Neural cell (in vitro differentiated cells): ENCODE measurements around the gene HSD17B13.

ENCODE experiments used
- EP300 ChIP-seq: fragments of 450-650 bp; conservative IDR thresholded peaks from 2 replicates; pipeline ENCODE4 v1.6.1; 2014; ENCODE audit warnings: antibody characterized with exemption, mild to moderate bottlenecking, moderate library complexity; ENCODE audit not compliant: poor library complexity, severe bottlenecking
- MXI1 ChIP-seq: fragments of 450-650 bp; conservative IDR thresholded peaks from 2 replicates; pipeline ENCODE4 v1.6.1; 2014; ENCODE audit warnings: antibody characterized with exemption, mild to moderate bottlenecking; ENCODE audit not compliant: poor library complexity, severe bottlenecking
- POLR2AphosphoS5 ChIP-seq: IDR thresholded peaks from 2 replicates; pipeline ENCODE4 v1.6.1; 2012
- RAD21 ChIP-seq: fragments of 450-650 bp; conservative IDR thresholded peaks from 2 replicates; pipeline ENCODE4 v1.6.1; 2014; ENCODE audit warnings: antibody characterized with exemption, mild to moderate bottlenecking, moderate library complexity
- SMC3 ChIP-seq: fragments of 450-650 bp; conservative IDR thresholded peaks from 2 replicates; pipeline ENCODE4 v1.6.1; 2014; ENCODE audit warnings: antibody characterized with exemption, mild to moderate bottlenecking, moderate library complexity; ENCODE audit not compliant: poor library complexity
- TAF1 ChIP-seq: IDR thresholded peaks from 2 replicates; pipeline ENCODE4 v1.6.1; 2012; ENCODE audit warnings: low read depth
- TF ChIP-seq, protein P1 (sequence below): fragments of 450-650 bp; IDR thresholded peaks from 2 replicates; pipeline ENCODE4 v1.5.1; 2014; ENCODE audit warnings: antibody characterized with exemption, mild to moderate bottlenecking, moderate library complexity; ENCODE audit not compliant: poor library complexity, severe bottlenecking
- TF ChIP-seq, protein P2 (sequence below): IDR thresholded peaks from 2 replicates; pipeline ENCODE4 v1.6.1; 2012; ENCODE audit warnings: borderline replicate concordance

DNA sequence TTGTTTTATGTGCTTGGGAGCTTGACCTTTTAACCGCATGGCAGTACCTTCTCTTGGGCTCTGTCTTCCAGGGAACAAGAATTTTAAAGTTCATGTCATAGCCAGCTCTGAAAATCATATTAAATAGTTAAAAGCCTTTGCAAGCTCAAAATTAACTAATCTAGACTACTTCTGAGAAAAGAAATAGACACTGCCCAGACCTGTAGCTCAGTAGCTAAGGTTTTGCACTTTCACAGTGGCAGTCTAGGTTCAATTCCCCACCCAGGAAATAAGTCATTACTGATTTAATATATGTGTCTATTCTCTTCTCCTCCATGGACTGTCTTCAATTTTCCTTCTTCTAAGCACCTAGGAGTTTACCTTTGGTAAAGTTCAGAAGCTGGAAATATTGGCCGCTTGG, 40.9 kb upstream of the HSD17B13 start:
- TF ChIP-seq, protein P1, sequence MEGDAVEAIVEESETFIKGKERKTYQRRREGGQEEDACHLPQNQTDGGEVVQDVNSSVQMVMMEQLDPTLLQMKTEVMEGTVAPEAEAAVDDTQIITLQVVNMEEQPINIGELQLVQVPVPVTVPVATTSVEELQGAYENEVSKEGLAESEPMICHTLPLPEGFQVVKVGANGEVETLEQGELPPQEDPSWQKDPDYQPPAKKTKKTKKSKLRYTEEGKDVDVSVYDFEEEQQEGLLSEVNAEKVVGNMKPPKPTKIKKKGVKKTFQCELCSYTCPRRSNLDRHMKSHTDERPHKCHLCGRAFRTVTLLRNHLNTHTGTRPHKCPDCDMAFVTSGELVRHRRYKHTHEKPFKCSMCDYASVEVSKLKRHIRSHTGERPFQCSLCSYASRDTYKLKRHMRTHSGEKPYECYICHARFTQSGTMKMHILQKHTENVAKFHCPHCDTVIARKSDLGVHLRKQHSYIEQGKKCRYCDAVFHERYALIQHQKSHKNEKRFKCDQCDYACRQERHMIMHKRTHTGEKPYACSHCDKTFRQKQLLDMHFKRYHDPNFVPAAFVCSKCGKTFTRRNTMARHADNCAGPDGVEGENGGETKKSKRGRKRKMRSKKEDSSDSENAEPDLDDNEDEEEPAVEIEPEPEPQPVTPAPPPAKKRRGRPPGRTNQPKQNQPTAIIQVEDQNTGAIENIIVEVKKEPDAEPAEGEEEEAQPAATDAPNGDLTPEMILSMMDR: no peak
- no peak for TF ChIP-seq SMC3
- TF ChIP-seq, protein P2, sequence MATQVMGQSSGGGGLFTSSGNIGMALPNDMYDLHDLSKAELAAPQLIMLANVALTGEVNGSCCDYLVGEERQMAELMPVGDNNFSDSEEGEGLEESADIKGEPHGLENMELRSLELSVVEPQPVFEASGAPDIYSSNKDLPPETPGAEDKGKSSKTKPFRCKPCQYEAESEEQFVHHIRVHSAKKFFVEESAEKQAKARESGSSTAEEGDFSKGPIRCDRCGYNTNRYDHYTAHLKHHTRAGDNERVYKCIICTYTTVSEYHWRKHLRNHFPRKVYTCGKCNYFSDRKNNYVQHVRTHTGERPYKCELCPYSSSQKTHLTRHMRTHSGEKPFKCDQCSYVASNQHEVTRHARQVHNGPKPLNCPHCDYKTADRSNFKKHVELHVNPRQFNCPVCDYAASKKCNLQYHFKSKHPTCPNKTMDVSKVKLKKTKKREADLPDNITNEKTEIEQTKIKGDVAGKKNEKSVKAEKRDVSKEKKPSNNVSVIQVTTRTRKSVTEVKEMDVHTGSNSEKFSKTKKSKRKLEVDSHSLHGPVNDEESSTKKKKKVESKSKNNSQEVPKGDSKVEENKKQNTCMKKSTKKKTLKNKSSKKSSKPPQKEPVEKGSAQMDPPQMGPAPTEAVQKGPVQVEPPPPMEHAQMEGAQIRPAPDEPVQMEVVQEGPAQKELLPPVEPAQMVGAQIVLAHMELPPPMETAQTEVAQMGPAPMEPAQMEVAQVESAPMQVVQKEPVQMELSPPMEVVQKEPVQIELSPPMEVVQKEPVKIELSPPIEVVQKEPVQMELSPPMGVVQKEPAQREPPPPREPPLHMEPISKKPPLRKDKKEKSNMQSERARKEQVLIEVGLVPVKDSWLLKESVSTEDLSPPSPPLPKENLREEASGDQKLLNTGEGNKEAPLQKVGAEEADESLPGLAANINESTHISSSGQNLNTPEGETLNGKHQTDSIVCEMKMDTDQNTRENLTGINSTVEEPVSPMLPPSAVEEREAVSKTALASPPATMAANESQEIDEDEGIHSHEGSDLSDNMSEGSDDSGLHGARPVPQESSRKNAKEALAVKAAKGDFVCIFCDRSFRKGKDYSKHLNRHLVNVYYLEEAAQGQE: no peak
- no peak for TF ChIP-seq TAF1
- TF ChIP-seq RAD21: no peak
- no peak for TF ChIP-seq EP300
- TF ChIP-seq MXI1: no peak
- TF ChIP-seq POLR2AphosphoS5: no peak
